K562 (cell line): ENCODE measurements around the gene PPM1F. TPM values are rescaled to one million over a fixed set of nuclear protein-coding genes. Genes with fewer than 3 reads are reported as not detected.
A peak's percentile ranks its signal among the peaks of the same experiment; 100 is the strongest.

Experiments used
- BACH1 ChIP-seq: fragments of 200-800 bp; sonication (Bioruptor generic); IDR thresholded peaks from 2 replicates; pipeline ENCODE4 v1.6.1; 2016; ENCODE audit warnings: missing genetic modification characterization, missing compliant biosample characterization
- CHD1 ChIP-seq: fragments of 200-600 bp; sonication (generic); IDR thresholded peaks from one replicate; pipeline ENCODE4 v1.6.1; 2012; ENCODE audit warnings: mild to moderate bottlenecking, moderate library complexity, low read length, inconsistent platforms
- CHD4 ChIP-seq: fragments of 200-600 bp; sonication (generic); IDR thresholded peaks from 3 replicates; pipeline ENCODE4 v1.6.1; 2012; ENCODE audit warnings: low read depth, mild to moderate bottlenecking, mixed read lengths, low read length, inconsistent platforms; ENCODE audit not compliant: insufficient read depth, insufficient replicate concordance, poor library complexity, severe bottlenecking
- DDX20 ChIP-seq: fragments of 450-650 bp; IDR thresholded peaks from 2 replicates; pipeline ENCODE4 v1.6.1; 2016; ENCODE audit warnings: missing genetic modification characterization, low read depth, mild to moderate bottlenecking, missing compliant biosample characterization, moderate library complexity
- GTF2E2 ChIP-seq: fragments of 200-800 bp; sonication (Bioruptor generic); IDR thresholded peaks from 2 replicates; pipeline ENCODE4 v1.6.1; 2016; ENCODE audit warnings: missing genetic modification characterization, missing compliant biosample characterization
- HNRNPL ChIP-seq: fragments of 200-400 bp; formaldehyde crosslinking; IDR thresholded peaks from 2 replicates; pipeline ENCODE4 v1.6.1; 2017; ENCODE audit warnings: low read depth, mild to moderate bottlenecking, low read length
- MTA3 ChIP-seq: fragments of 450-650 bp; formaldehyde crosslinking; IDR thresholded peaks from 2 replicates; pipeline ENCODE4 v1.6.1; 2017; ENCODE audit warnings: mild to moderate bottlenecking, borderline replicate concordance
- MTF1 ChIP-seq: fragments of 250-450 bp; sonication (Bioruptor Pico); IDR thresholded peaks from 2 replicates; pipeline ENCODE4 v1.9.0; 2021; ENCODE audit warnings: moderate library complexity, mild to moderate bottlenecking, inconsistent platforms, borderline replicate concordance
- MYNN ChIP-seq, 2 experiments: sonication (generic); formaldehyde crosslinking in 1 of 2; IDR thresholded peaks; 2 replicates each; pipeline versions ENCODE4 v1.5.0 to v1.6.1; 2016 to 2020; ENCODE audit warnings: antibody characterized with exemption in 1 of 2, missing genetic modification reagents in 1 of 2
- NFE2L1 ChIP-seq: fragments of 450-650 bp; IDR thresholded peaks from 2 replicates; pipeline ENCODE4 v1.6.1; 2016; ENCODE audit warnings: missing genetic modification characterization, low read depth, mild to moderate bottlenecking, missing compliant biosample characterization, moderate library complexity, borderline replicate concordance
- NONO ChIP-seq, 2 experiments: fragments of 200-400 bp in 1 of 2; fragments of 450-650 bp in 1 of 2; formaldehyde crosslinking in 1 of 2; IDR thresholded peaks; 2 replicates each; pipeline ENCODE4 v1.6.1; 2017; ENCODE audit warnings: low read depth in 2 of 2, mild to moderate bottlenecking in 2 of 2, moderate library complexity in 2 of 2, low read length in 1 of 2
- NR0B1 ChIP-seq: fragments of 450-650 bp; IDR thresholded peaks from one replicate; pipeline ENCODE4 v1.6.1; 2018; ENCODE audit warnings: mild to moderate bottlenecking, moderate library complexity; ENCODE audit not compliant: partially characterized antibody
- PREB ChIP-seq: sonication (generic); formaldehyde crosslinking; IDR thresholded peaks from 2 replicates; pipeline ENCODE4 v1.8.1; 2023; ENCODE audit warnings: mild to moderate bottlenecking, missing genetic modification reagents
- TAF1 ChIP-seq: IDR thresholded peaks from 2 replicates; pipeline ENCODE4 v1.6.1; 2011; ENCODE audit warnings: mild to moderate bottlenecking, low read length, moderate library complexity; ENCODE audit not compliant: insufficient read depth, control insufficient read depth, severe bottlenecking; ENCODE audit errors: extremely low read depth
- TCF7 ChIP-seq: sonication (generic); IDR thresholded peaks from 2 replicates; pipeline ENCODE4 v1.6.1; 2016; ENCODE audit warnings: antibody characterized with exemption, borderline replicate concordance
- TGIF2 ChIP-seq: sonication (generic); formaldehyde crosslinking; IDR thresholded peaks from 2 replicates; pipeline ENCODE4 v1.8.1; 2022; ENCODE audit warnings: mild to moderate bottlenecking, missing genetic modification reagents, moderate library complexity
- USF2 ChIP-seq: sonication (generic); formaldehyde crosslinking; IDR thresholded peaks from 2 replicates; pipeline ENCODE4 v1.5.0; 2020; ENCODE audit warnings: missing genetic modification reagents
- ZBTB49 ChIP-seq: sonication (generic); formaldehyde crosslinking; IDR thresholded peaks from 2 replicates; pipeline ENCODE4 v1.8.0; 2022; ENCODE audit warnings: missing genetic modification reagents, mild to moderate bottlenecking, borderline replicate concordance
- ZNF143 ChIP-seq: sonication (generic); formaldehyde crosslinking; IDR thresholded peaks from 2 replicates; pipeline ENCODE4 v1.9.0; 2022; ENCODE audit warnings: mild to moderate bottlenecking, missing genetic modification reagents
- ZNF75A ChIP-seq: fragments of 450-650 bp; formaldehyde crosslinking; IDR thresholded peaks from 2 replicates; pipeline ENCODE4 v1.4.0; 2020; ENCODE audit warnings: mild to moderate bottlenecking
- polyA plus RNA-seq, 8 experiments: library from polyadenylated mRNA; depleted of rRNA in 4 of 8; stranded (reverse) in 5 of 8; unstranded in 3 of 8; fragments of >200 nt; fragmentation: Nextera tagmentation in 2 of 8; fragmentation: Illumina TruSeq in 1 of 8; extraction: Ambion mirVana in 2 of 8; extraction: Trizol in 1 of 8; gene quantifications; 2 replicates each; pipeline versions ENCODE4 v1.2.1 to v1.2.3, GENCODE V29; 2011 to 2014; ENCODE audit warnings: inconsistent platforms in 1 of 8, missing spikeins in 1 of 8
- total RNA-seq, 7 experiments: library from RNA; depleted of rRNA in 6 of 7; stranded (reverse); fragments of >200 nt in 6 of 7; fragmentation: Illumina TruSeq in 2 of 7; extraction: Trizol in 2 of 7; gene quantifications; 2 replicates each; pipeline versions ENCODE4 v1.2.1 to v1.2.3, GENCODE V29; 2011 to 2021; ENCODE audit warnings: low replicate concordance in 1 of 7
- TF ChIP-seq, protein P1 (sequence below): sonication (generic); formaldehyde crosslinking; IDR thresholded peaks from 2 replicates; pipeline ENCODE4 v1.9.0; 2022; ENCODE audit warnings: mild to moderate bottlenecking, missing genetic modification reagents

The PPM1F gene
- total and polyA plus RNA-seq, 9 of the 15 experiments (the other 6 are each of a cell fraction or from before 2014, with no cell fraction given) = 2.1 to 159 (median 64.0) TPM

DNA sequence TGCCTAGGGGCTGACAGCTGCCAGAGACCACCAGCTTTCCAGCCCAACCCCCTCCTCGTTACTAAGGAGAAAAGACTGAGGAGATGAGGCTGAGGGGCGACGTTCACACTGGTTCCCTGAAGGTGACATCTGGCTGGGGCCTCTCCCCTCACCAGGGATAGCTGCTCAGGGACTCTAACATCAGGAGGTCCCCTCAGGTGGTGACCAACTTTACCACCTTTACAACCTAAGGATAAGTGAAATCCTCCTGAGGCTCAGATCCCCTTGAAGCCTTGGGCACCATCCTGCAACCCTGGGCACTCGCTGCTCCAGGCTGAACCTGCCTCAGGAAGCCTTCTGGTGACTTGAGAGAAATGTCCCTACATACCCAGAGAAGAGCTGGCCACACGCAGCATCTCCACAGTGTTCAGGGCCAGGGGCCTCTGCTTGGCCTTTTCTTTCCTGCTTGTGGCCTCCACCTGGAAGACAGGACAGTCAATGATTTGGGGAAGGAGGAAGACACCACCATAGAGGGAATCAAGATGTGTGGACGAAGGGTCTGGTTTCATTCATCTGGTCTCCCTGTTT lies 12.4 kb upstream of the PPM1F start (continued):
- TF ChIP-seq MTF1 (CRISPR knock-in tag) = peak; percentile 72; the same call in 1 of the 2 replicates
- TF ChIP-seq ZNF143 (CRISPR knock-in tag) = 0 out of 2 replicates have a peak, but pooled peaks have one; percentile 45
- no peak for TF ChIP-seq MTA3
- TF ChIP-seq MYNN (IDR thresholded peaks at IDR 0.05) = 0 out of 2 replicates have a peak, but pooled peaks have one; percentile 12
- no peak for TF ChIP-seq MYNN (CRISPR knock-in tag; IDR thresholded peaks at IDR 0.05)
- TF ChIP-seq ZNF75A (CRISPR knock-in tag) = no peak
- no peak for TF ChIP-seq NR0B1
- no peak for TF ChIP-seq BACH1 (tag)
- no peak for TF ChIP-seq TGIF2 (CRISPR knock-in tag)
- no peak for TF ChIP-seq DDX20 (tag)
- TF ChIP-seq GTF2E2 (tag) = no peak
- no peak for TF ChIP-seq CHD1
- TF ChIP-seq PREB (CRISPR knock-in tag) = no peak
- no peak for TF ChIP-seq TAF1
- TF ChIP-seq NONO (IDR thresholded peaks at IDR 0.05; ENCODE audit: low read depth in 2 of 2, low read length in 1 of 2) = no peak
- no peak for TF ChIP-seq CHD4
- no peak for TF ChIP-seq HNRNPL
- no peak for TF ChIP-seq USF2 (CRISPR knock-in tag)
- TF ChIP-seq NFE2L1 (tag) = no peak
- no peak for TF ChIP-seq ZBTB49 (CRISPR knock-in tag)
- 0 out of 2 replicates have a peak, but pooled peaks have one; percentile 20 for TF ChIP-seq TCF7
- TF ChIP-seq, protein P1, sequence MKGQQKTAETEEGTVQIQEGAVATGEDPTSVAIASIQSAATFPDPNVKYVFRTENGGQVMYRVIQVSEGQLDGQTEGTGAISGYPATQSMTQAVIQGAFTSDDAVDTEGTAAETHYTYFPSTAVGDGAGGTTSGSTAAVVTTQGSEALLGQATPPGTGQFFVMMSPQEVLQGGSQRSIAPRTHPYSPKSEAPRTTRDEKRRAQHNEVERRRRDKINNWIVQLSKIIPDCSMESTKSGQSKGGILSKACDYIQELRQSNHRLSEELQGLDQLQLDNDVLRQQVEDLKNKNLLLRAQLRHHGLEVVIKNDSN = peak; percentile 45; the same call in 1 of the 2 replicates
